Choroid plexus epithelial cell (primary cell): ENCODE results near the gene TMEM258.

Experiments
- DNase-seq: peaks from one replicate; pipeline ENCODE4 v3.0.0-alpha.2; 2010; ENCODE audit warnings: low read depth
- H3K4me3 ChIP-seq: 2 replicates; pipeline ENCODE4 v1.5.1; 2011; ENCODE audit warnings: low read depth, mild to moderate bottlenecking, control low read depth, low read length, moderate library complexity
- TF ChIP-seq, protein P1 (sequence below): conservative IDR thresholded peaks from 2 replicates; pipeline ENCODE4 v1.5.1; 2011; ENCODE audit warnings: low read depth, mild to moderate bottlenecking, control low read depth, inconsistent platforms, low read length, moderate library complexity

The TMEM258 gene

DNA sequence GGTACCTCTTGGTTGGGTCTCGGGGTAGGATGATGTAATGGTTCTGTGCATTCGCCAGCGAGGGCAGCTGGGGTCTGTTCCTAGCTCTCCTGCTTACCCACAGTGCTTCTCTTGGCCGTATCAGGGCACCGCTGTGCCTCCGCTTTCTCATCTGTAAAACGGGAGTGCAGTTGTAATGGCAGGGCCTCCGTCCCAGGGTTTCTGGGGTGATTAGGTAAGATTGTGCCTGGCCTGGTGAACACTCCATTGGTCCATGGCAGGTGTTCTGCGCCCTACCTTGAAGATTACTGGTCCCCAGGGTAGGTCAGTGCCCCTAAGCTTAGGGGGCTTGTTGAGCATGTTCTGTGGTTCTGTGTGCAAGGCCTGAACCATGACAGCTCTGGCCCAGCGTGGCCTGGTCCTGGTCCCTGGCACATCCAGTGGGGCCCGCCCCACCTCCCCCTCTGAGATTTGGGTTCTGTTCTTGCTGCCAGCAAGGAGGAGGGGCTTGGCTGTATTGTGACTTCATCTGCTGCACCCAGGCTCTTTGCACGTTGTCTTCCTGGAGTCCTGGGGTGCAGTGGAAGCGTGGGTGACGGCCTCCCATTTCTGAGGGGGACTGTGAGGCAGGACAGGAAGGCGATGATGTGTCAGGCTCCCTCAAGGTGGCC, 35.1 kb downstream of the TMEM258 start:
- DNase-seq, result no peak
- H3K4me3 ChIP-seq, result no peak overlapping the region

DNA sequence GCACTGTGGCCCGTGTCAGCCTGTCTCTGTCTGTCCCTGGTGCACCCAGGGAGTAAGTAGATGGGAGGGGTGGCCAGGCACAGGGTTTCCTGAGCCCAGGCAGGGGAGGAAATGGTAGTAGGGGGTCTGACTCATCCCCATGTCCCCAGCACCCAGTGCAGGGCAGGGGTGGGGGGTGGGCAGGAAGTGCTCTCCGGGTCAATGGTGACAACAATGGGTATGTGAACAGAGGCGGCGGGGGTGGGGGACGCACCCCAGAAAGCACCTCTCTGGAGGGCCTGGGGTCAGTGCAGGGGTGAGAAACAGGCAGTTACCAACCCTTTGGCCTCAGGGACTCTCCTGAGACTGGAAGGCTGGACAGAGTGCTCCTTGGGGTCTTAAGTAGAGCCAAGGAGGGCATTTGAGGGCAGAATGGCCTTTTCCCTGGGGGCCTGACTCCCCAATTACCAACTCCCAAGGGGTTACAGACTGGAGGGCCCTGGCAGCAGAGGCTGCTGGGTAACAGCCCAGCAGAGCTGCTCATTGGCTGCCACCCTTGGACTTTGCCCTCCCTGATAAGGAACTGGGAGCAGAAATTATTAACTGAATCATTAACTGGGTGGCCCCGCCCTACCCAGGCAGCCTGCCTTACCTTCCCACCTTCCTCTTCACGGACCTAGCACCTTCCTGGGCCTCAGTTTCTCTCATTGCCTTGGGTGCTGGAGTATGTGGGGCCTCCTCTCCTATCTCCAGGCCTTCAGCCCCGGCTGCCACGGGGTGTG, 35.8 kb downstream of the TMEM258 start:
- DNase-seq, result peak; percentile 64
- no peak overlapping the region for H3K4me3 ChIP-seq
- TF ChIP-seq, protein P1, sequence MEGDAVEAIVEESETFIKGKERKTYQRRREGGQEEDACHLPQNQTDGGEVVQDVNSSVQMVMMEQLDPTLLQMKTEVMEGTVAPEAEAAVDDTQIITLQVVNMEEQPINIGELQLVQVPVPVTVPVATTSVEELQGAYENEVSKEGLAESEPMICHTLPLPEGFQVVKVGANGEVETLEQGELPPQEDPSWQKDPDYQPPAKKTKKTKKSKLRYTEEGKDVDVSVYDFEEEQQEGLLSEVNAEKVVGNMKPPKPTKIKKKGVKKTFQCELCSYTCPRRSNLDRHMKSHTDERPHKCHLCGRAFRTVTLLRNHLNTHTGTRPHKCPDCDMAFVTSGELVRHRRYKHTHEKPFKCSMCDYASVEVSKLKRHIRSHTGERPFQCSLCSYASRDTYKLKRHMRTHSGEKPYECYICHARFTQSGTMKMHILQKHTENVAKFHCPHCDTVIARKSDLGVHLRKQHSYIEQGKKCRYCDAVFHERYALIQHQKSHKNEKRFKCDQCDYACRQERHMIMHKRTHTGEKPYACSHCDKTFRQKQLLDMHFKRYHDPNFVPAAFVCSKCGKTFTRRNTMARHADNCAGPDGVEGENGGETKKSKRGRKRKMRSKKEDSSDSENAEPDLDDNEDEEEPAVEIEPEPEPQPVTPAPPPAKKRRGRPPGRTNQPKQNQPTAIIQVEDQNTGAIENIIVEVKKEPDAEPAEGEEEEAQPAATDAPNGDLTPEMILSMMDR, result no peak

More for the DNA sequence above, 35.1 kb downstream of the TMEM258 start:
- TF ChIP-seq, protein P1, result no peak

DNA sequence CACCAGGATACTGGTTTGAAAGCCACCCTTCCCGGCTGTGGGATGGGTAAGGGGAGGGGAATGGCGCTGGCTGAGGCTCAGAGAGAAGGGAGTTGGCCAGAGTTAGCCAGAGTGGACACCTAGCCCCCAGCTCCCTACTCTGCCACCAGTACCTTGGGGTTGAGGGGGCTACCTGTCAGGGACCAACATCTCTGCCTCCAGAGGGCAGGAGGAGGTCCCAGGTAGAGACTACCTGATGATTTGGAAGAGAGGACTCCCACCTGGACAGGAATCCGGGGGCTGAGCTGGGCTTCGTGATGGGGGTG, 36.3 kb downstream of the TMEM258 start:
- DNase-seq, result no peak
- TF ChIP-seq, protein P1, result no peak
- no peak overlapping the region for H3K4me3 ChIP-seq

DNA sequence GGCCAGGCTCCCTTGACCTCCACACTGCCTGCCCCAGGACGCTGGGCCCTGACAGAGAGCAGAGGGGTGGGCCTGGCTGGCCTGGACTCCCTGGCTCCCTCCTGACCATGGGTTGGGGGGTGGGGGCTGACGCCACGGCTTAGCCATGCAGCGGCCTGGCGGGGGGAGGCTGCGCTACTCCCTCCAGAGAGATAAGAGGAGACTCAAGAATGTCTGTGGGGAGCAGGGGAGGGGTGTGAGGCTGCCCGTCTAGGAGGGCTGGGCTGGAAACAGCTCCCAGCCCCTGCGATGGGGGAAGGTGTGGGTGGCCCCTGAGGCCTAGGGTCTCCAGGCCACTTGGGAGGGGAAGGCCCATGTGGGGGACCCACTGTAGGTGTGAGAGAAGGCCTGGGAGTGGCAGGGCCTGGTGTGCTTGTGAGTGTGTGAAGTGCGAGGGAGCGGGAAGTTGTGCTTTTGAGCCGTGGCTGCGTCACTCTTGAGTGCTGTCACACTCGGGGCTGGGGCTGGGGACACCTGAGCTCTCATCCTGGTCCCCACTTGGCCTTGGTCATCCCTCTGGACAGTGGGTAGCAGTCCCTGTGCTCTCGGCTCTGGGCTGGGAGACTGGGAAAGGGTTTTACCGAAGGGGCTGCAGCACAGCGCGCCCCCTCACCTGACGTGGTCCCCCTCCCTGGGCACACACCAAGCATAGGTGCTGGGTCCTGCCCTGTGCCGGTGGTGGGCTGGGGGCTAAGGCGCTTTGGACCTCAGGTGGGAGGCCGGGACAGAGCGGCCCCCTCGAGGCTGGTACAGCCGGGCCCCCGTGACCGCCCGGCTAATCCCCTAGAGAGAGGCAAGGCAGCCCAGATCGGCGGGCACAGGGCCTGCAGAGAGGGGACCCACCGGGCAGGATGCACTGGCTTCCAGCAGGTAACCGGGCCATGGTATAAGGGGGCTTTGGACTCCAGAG, 37.6 kb downstream of the TMEM258 start:
- peak; percentile 88 for DNase-seq
- TF ChIP-seq, protein P1, result no peak
- H3K4me3 ChIP-seq, result peak overlapping the region; percentile 73

DNA sequence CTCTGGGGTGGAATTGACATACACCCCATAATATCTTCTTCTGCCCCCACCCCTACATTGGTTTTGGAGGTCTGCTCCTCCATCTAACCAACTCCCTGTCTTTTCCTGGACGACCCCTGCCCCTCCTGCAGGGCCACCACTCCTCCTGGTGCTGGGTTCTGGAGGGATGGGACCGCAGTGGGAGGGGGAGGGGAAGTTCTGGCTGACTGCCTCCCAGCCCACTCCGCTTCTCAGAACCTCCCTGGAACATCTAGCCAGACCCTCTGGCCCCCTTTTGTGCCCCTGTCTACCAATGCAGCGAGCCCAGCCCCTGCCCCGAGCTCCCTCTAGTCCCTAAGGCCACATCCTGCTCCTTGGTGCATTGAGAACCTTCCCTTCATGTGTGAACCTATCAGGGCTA, 38.7 kb downstream of the TMEM258 start:
- TF ChIP-seq, protein P1, result no peak
- no peak for DNase-seq
- H3K4me3 ChIP-seq, result peak overlapping the region; percentile 73

DNA sequence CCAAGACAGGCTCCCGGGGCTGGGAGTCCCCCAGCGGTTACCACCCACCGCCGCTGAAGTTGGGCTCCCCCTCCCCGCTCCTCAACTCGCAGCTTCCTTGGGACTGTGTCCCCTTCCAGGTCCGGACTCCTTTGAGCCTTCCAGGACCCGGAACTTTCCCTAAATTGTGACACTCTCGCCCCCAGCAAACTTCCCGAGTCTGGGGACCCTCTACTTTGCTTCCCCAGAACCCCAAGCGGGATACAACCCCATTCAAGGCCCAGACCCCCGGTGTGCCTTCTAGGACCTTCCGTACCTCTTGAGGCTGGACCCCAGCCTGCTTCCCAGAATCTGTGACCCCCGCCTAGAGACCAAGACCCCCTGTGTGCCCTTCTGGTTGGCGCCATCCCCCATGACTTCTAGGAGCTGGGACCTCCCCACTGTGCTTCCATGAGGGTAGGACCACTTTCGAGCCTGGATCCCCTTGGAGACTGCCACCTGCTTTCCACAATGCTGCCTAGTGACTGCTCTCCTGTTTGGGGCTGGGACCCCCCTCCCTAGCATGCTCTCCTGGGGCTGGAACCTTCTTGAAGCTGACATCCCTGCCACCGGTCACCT, 39.4 kb downstream of the TMEM258 start:
- TF ChIP-seq, protein P1, result peak; percentile 9
- no peak for DNase-seq
- H3K4me3 ChIP-seq, result peak overlapping the region; percentile 73
